GM18520 (cell line): ENCODE data around the gene SEC61A1.

ENCODE experiments used
- ATAC-seq: cut with Tn5 transposase; IDR thresholded peaks from one replicate; pipeline ENCODE4 v1.9.1; 2021; ENCODE audit not compliant: unreplicated experiment

Gene SEC61A1

DNA sequence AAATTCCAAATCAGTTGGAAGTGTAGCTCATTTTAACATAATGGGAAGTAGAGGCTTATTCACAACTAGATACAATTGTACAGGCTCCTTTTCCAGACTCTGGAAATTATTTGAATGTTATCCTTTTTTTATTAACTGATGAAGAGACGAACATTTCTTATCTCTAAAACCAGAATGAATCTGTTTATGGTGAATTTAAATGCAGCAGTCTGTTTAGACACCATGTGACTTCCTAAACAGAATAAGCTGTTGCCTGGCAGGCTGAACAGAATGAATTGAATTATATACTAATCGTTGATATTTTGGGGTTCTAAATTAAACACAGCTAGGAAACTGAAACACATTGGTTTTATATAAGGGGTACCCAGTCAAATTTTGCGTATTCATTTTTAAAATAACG is 4.0 kb downstream of the SEC61A1 start:
- no peak for ATAC-seq

DNA sequence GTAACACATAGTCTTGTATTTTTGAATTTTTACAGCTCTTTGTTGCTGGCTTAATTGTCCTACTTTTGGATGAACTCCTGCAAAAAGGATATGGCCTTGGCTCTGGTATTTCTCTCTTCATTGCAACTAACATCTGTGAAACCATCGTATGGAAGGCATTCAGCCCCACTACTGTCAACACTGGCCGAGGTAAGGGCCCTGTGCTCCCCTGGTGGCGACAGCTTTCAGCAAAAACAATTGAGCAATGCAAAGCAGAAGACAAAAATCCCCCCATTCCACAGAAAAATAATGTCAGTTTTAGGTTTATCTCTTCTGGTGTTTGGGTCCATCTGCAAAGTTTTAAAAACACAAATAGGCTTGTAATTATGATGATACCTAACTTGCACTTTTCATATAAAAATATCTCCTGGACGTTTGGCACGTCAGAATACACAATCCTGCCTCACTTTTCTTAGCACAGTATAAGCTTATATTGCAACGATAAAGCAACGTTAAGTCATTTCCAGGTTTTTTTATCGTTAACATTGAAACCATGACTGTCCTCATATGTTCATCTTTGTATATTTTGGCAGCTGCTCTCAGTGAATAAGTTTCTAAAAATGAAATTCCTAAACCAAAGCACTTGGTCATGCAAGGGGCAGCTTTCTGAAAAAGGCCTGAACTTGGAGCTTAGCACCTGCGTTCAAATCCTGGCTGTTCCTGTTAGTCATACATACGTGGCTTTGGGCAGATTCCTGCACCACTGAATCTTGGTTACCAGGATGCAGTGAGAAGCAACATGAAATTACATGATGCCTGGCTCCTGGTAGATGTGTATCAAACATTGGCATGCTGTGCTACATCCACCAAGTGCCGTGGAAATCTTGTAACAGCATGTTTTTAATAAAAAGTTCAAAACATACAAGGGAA is 8.5 kb downstream of the SEC61A1 start:
- ATAC-seq: no peak

DNA sequence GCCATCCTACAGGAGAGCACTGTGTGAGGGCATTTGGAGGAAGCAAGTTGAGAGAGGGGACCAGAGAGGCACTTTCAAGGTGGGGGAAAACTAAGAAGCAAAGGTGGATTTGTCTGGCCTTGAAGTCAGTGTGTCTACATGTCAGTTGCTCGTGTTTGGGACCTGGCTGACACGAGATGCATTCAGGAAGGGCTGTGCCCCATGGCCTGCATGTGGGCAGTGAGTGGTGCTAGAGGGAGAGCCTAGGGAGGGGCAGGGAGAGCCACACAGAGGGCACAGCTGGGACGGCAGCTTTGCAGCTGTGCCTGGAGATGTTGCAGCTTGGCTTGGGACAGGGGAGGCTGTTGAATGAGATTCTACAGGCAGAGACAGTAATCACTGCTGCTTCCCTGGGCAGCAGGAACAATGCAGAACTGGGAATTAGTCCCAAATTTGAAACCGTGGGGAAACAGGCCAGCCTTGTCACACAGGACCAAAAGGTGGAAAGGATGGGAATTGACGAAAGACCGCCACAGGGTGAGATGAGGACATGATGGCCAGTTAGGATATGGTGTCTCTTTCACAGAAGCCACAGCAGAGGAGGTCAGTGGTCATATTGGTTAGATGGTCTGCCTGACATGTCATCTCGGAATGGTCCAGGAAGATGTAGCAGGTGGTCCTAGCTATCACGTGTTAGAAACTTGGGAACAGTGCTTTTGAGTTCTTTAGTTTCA is 10.0 kb downstream of the SEC61A1 start:
- ATAC-seq: no peak

DNA sequence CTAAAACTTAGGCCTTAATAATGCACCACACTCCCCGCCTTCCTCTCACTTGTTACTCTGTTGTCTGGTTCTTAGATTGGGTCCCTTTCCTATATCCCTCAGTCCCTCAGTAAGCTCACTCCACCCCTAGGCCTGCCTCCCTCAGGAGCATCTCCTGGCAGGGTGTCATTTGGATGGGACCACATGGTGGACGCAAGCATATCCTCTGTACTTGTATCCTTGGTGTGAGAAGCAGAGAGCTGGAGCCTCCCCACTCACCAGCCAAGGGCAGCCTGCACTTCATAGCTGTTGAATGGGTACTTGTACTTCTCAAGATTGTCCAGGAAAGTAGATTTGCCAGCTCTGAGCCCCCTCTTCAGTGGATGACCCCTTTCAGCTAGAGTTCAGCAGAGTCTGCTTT is 11.6 kb downstream of the SEC61A1 start:
- ATAC-seq: no peak

DNA sequence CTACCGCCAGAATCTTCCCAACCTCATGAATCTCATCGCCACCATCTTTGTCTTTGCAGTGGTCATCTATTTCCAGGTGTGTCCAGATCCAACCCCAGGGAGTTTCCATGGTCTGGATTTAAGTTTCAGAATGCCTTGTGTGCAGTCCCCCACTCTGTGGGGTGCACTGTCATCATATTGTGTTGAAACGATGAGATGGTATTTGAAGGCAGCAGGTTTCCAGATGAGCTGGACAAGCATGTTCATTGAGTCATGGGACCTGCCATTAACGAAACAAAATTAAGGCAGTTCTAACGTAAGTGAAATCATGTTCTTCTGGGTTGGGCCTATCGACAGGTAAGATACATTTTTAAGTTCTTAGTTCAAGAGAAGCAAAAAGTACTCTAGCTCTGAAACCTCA is 12.7 kb downstream of the SEC61A1 start:
- ATAC-seq: no peak

DNA sequence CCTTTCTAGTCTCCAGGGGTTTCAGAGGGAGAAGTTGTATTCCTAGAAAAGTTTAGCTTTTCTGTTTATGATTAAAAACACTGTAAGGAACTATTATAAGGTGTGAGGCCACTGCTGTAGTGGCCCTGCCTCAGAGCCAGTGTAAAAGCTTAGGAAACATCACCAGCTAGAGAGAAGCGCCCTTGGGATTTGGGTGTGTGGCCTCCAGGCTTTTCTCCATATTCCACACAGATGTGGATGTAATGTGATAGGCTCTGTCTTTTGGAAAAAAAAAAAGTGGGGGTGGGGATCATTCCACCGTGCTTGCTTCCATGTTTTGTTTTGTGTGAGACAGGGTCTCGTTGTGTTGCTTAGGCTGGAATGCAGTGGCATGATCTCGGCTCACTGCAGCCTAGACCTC is 13.9 kb downstream of the SEC61A1 start:
- ATAC-seq: no peak

DNA sequence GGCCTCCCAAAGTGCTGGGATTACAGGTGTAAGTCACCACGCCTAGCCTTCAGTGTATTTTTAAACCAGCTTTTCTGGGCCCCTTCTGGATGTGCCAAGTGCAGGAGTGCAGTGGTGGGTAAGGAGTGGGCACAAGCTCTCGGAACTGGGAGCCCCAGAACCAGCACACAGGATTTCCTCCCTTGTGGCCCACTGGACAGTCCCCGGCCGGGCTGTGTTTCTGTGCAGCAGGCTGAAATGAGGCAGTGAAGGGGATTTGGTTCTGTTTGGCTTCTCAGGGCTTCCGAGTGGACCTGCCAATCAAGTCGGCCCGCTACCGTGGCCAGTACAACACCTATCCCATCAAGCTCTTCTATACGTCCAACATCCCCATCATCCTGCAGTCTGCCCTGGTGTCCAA is 14.4 kb downstream of the SEC61A1 start:
- no peak for ATAC-seq

DNA sequence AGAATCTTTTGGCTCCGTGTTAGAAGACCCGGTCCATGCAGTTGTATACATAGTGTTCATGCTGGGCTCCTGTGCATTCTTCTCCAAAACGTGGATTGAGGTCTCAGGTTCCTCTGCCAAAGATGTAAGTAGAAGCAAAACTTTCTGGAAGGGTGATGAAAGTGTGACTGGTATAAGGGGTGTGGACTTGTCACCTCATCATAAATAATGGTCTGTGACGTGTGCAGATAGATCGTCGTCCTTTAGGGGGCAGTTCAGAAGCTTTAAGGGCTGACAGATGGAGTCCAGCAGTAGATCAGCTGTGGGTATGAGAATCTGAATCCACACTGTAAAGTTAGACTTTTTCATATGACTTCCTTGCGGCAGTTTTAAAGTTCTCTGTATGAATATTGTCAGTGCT is 15.3 kb downstream of the SEC61A1 start:
- ATAC-seq: no peak

DNA sequence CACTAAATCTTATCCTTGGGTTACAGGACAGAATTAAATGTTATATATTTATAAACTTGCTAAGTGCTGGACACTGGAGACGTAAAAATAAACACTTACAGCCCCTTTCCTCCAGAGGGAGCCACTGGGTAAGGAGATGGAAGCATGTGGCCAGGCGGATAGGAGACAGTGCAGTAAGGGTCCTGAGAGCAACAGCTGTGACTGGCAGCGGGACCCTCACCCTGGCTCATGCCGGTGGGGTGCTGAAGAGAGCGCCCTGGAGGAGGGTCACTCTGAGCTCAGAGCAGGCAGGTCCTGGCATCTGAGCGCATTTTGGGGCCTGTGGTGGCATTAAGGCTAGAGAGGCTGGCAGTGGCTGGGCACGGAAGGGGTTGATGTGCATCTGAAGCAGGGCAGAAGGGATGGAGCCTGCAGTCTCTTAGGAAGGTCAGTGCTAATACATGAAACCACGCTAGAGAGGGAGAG is 16.0 kb downstream of the SEC61A1 start:
- no peak for ATAC-seq

DNA sequence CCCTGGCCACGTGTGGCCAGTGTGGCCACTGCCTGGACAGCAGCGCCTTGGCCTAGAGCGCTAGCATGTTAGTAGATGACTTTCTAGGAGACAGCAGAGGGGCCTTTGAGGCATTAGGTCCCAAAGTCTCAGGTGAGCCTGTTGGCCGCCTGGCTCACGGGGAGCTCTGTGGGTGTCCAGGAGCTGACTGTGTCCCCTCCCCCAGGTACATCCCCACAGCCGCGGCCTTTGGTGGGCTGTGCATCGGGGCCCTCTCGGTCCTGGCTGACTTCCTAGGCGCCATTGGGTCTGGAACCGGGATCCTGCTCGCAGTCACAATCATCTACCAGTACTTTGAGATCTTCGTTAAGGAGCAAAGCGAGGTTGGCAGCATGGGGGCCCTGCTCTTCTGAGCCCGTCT is 17.0 kb downstream of the SEC61A1 start:
- no peak for ATAC-seq

DNA sequence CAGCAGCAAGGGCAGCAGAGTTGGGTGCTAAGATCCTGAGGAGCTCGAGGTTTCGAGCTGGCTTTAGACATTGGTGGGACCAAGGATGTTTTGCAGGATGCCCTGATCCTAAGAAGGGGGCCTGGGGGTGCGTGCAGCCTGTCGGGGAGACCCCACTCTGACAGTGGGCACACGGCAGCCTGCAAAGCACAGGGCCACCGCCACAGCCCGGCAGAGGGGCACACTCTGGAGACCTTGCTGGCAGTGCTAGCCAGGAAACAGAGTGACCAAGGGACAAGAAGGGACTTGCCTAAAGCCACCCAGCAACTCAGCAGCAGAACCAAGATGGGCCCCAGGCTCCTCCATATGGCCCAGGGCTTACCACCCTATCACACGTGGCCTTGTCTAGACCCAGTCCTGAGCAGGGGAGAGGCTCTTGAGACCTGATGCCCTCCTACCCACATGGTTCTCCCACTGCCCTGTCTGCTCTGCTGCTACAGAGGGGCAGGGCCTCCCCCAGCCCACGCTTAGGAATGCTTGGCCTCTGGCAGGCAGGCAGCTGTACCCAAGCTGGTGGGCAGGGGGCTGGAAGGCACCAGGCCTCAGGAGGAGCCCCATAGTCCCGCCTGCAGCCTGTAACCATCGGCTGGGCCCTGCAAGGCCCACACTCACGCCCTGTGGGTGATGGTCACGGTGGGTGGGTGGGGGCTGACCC is 18.8 kb downstream of the SEC61A1 start:
- ATAC-seq: no peak

DNA sequence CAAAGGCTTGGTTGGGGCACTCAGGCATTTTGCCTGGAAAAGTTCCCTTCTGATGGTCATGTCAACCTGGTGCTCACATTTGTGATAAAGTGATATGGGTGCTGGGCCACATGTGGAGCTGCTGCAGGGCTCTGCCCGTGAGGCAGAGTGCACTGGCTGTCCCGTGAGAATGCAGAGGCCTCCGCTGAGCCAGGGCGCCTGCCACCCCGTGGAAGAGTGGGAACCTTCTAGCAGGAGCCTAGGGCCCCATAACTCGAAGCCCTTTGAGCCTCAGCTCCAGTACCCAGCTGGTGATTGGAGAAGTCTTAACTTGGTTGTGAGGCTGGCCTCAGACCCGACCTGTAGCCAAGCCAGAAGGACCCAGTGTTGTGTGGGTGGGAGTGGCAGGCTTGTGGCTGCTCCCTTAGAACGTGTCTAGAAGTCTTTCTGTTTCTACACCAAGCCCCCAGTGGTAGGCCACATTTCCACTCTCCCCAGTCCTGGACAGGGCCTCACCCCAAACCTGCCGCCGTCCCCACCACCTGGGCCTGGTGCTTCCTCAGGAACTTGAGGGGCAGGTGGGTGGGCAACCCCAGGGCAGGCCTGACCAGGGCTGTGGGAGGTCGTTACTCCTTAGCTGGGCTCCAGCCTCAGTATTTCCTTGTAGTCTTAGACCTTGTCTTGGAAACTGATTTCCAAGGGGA is 19.7 kb downstream of the SEC61A1 start:
- no peak for ATAC-seq

DNA sequence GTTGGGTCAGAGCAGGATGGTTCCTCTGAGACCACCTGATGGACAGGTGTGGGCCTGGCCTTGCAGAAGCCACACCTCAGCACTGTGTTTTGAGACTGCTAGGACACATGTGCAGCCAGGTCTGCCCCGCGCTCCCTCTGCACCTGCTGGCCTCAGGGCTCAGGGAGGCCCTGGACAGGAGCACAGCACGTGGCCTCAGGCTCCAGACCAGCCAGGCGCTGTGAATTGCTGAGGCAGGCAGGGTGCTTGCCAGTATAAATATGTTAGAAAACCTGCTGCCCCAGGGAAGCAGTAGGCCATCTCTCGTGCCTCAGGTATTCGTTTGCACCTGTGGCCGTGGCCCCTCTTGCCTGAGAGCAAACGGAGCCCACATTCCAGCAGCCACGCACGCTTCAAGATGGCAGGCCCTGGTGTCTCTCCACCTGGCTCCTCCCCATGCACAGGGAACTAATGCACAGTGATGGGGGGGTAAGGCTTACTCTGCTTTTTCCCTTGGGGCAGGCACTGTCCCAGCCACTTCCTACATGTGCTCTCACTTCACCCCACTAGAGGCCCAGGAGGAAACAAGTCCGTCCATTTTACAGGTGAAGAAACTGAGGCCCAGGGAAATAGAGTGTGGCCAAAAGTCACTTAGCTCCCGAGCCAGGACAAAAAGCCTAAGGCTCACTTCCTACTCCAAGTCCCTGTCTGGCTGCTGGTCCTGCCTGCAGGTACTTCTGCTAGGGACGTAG is 20.4 kb downstream of the SEC61A1 start:
- ATAC-seq: no peak

DNA sequence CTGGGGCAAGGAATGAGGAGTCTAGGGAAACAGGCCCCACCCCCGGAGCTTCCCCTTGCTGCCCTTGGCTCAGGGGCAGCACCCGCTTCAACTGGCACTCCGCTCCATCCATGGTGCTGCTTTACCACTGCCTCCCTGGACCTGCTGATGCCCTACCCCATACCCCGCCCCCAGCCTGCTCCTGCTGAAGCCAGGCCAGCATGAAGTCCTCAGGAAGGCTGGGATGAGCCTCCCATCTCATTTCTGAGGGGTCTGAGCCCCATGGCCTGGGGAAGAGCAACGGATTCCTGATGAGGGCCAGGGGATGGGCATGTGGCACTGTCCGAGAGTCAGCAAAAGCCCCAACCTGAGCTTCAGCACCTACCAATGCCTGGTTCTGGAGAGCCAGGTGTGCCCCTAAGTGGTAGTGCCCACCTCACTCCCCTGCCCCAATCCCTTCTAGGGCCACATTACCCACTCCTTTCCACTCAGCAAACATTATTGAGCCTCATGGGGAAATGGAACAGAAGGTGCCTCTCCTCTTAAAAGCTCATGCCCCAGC is 21.0 kb downstream of the SEC61A1 start:
- no peak for ATAC-seq

DNA sequence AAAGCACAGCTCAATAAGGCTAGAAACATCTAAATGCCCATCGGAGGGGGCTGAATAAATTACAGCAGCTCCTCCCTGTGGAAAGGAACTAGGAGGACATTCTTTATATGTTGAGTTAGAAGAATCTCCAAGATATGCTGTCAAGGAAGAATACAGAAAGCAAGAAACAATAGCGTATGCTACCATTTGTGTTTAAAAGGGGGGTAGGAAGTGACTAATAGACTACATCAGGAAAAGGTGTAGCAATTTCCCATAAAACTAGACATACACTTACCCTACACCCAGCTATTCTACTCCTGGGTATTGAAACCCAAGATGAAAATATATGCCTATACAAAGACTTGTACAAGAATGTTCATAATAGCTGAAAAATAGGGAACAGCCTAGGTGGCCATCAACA is 21.6 kb downstream of the SEC61A1 start:
- ATAC-seq: no peak

DNA sequence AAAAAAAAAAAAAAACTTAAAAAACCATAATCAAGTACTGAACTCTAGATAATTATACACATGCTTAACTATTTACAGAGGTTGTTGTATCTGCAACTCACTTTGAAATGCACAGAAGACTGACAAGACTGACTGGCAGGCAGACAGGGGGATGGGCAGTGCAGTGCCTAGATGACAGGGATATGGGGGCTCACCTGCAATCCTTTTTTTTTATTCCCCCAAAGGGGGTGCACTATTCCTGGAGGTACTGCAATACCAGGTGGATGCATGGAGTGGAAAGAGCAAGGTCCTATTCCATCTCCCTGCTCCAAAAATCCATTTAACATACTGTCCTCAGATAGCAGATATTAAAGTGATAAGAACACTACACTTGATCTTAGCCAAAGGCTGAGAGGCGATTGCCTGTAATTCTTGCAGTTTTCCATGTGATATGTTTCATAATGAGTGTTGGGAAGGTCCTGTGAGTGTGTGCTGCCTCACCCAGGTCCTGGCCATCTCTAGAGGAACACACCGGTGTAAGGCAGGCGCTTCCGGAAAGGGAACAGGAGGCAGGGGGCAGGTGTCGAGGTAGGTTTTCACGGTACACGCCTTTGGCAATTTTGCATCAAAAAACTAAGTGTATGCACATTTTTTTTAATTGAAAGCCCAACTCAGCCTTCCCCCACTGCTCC is 22.7 kb downstream of the SEC61A1 start:
- no peak for ATAC-seq

DNA sequence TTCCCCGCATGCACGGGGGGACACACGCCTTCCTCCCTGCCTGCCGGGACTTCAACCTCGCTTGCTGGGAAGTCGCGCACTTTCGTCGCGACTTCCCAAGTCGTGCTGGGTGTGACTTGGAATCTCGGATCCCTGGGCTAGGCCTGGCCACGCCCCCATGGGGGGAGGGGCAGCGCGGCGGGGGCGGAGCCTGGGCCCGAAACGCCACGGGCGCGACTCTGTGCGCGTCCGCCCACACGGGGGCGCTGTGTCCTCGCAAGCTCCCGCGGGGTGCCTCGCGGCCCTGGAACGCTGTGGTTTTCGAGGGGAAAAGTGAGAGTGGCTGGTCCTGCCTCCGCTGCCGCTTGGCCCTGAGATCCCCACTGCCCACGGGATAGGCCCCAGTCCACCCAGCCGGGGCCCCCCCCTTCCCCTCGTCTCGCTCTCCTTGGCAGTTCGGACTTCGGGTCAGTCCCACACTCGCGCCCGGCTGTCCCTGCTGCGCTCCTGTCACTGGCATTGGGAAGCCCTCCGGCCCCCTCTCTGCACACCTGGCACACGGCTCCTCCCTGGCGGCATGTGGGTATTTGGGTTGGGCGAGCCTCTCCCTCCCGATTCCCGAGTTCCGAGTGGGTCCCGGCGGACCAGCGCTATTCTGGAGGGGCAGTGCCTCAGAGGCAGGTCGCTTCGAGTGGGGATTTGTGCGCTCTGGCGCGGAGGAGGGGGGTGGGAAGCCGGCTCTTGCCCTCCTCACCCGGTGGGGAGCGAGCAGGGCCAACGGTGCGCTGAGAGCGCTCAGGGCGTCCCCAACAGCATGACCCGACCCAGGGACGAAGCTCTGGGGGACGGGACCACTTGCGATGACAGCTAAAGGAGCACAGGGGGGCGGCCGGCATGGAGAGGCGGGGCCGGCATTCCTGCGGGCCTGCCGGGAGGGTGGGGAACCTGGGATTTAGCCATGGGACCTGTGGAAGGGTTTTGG is 23.6 kb downstream of the SEC61A1 start:
- ATAC-seq: peak; percentile 54

DNA sequence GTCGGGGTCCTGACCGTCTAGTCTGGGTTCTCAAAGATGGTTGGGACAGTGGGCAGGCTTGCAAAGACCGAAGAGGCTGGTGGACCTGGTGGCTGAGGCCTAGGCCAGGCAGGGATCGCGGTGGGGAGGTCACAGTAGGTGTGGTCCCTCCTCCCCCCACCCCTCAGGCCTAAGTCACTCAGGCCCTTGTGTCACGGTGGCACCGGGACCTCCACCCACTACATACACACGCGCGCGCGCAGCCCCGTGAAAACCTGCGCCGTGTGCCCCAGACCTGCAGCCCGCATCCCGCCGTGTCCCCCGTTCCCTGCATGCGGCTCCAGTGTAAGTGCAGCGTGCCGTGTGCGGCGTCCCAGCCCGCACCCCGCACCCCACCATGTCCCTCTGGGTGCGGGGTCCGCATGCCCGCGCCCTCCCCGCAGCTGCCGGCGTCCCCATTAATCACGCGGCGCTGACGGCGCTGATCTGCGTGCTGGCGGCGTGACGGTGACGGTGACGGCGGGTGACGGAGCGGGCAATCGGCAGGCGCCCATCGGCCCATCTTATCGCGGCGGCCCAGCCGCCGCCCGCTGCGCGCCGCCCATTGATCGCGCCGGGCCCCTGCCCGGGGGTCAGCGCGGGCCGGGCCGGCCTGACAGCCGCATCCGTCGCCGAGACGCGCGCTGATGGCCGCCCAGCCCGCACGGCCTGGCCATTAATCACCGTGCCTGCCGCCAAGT is 24.4 kb downstream of the SEC61A1 start:
- ATAC-seq: no peak
